Spinal cord (tissue), 10 donors: ENCODE measurements around the gene SOCS1. TPM values are rescaled to one million over a fixed set of nuclear protein-coding genes. Genes with fewer than 3 reads are reported as not detected.
"Not testable (repeated sequence)": the region's sequence is repeated elsewhere in the genome, so short reads cannot be mapped to it uniquely, and the experiment has no call there.

Experiments used
- DNase-seq, 6 donors: peaks; one replicate each; pipeline versions ENCODE4 v3.0.0 to v3.0.0-alpha.2; 2013 to 2015; ENCODE audit warnings: low spot score in 6 of 6, low read depth in 4 of 6
- H3K27ac ChIP-seq: one replicate; pipeline ENCODE4 v1.5.1; 2013; ENCODE audit warnings: low read depth, low read length, control low read depth
- H3K27me3 ChIP-seq: one replicate; pipeline ENCODE4 v1.6.1; 2013; ENCODE audit warnings: low read length; ENCODE audit not compliant: control insufficient read depth, insufficient read depth
- H3K36me3 ChIP-seq: one replicate; pipeline ENCODE4 v1.6.1; 2013; ENCODE audit warnings: low read length; ENCODE audit not compliant: control insufficient read depth, insufficient read depth
- H3K4me1 ChIP-seq: one replicate; pipeline ENCODE4 v1.6.1; 2013; ENCODE audit warnings: low read length; ENCODE audit not compliant: control insufficient read depth, insufficient read depth
- H3K4me3 ChIP-seq: one replicate; pipeline ENCODE4 v1.5.1; 2013; ENCODE audit warnings: low read depth, low read length, control low read depth
- H3K9me3 ChIP-seq: one replicate; pipeline ENCODE4 v1.6.1; 2013; ENCODE audit warnings: low read length; ENCODE audit not compliant: control insufficient read depth, insufficient read depth
- WGBS: methylation state at CpG from one replicate; pipeline ENCODE4 v1.1.5; 2013; ENCODE audit warnings: missing lambda C conversion rate; ENCODE audit not compliant: insufficient coverage; 5-methylcytosine and 5-hydroxymethylcytosine counted together
- polyA plus RNA-seq, 2 donors: library from polyadenylated mRNA; unstranded; fragments of 120-200 nt; gene quantifications; one replicate each; pipeline ENCODE4 v1.2.1, GENCODE V29; 2013; ENCODE audit not compliant: insufficient read length in 2 of 2
- total RNA-seq, 2 donors: library from RNA; depleted of rRNA in 1 of 2; stranded (reverse); fragments of 120-200 nt in 1 of 2; fragments of >200 nt in 1 of 2; gene quantifications; one replicate each; pipeline versions ENCODE4 v1.2.3 to v1.2.4, GENCODE V29; 2013 to 2014
- donor health status: healthy.

Gene SOCS1
- total and polyA plus RNA-seq, 4 donors, result 1.6 to 5.3 (median 3.0) TPM

DNA sequence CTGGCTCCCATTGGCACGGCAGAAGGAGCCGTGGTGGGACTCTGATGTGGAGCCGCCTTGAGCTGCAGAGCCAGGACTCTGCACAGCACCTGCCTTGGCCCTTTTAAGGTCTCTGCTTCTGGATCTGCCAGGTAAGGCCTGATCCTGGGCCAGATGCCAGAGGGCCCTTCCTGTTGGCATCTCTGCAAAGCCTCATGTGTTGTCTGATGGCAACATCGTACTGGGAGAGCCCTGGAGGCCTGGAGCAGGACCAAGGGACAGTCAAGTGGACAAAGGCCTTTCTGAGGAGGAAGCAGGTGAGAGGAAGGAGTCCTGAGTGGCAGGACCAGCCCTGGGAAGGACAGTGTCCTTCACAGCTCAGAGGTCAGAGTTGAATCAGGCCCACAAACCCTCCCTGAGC, 26.1 kb downstream of the SOCS1 start:
- Histone ChIP-seq H3K36me3 (peaks cover 4% of the 10 kb centered on the region), H3K27ac (no peak overlapping the region), H3K4me1 (peaks cover 9% of the 10 kb centered on the region), H3K27me3 (no peaks in the 10 kb centered on the region), H3K9me3 (no peaks in the 10 kb centered on the region), H3K4me3 (no peak overlapping the region)
- 73% methylated on average over 4 of the region's 4 CpGs for WGBS
- DNase-seq, result no peak

DNA sequence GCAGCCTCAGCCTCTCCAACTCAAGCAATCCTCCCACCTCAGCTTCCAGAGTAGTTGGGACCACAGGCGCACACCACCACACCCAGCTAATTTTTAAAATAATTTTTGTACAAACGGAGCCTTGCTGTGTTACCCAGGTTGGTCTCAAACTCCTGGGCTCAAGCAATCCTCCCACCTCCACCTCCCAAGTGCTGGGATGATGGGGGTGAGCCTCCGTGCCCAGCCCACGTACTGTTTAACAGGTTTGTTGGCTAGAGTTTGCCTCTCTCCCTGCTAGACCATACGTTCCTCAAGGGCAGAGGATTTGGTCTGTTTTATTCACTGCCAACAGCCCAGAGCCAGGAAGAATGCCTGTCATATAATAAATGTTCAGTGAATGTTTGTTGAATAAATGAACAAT, 26.6 kb downstream of the SOCS1 start:
- no peaks in the 10 kb centered on the region for H3K9me3 ChIP-seq
- no peak overlapping the region for H3K27ac ChIP-seq
- H3K4me1 ChIP-seq, result peaks cover 10% of the 10 kb centered on the region
- no CpG with 5 or more reads among the region's 5 CpGs for WGBS
- no peaks in the 10 kb centered on the region for H3K27me3 ChIP-seq
- DNase-seq, result no peak
- no peak overlapping the region for H3K4me3 ChIP-seq
- H3K36me3 ChIP-seq, result peaks cover 4% of the 10 kb centered on the region

DNA sequence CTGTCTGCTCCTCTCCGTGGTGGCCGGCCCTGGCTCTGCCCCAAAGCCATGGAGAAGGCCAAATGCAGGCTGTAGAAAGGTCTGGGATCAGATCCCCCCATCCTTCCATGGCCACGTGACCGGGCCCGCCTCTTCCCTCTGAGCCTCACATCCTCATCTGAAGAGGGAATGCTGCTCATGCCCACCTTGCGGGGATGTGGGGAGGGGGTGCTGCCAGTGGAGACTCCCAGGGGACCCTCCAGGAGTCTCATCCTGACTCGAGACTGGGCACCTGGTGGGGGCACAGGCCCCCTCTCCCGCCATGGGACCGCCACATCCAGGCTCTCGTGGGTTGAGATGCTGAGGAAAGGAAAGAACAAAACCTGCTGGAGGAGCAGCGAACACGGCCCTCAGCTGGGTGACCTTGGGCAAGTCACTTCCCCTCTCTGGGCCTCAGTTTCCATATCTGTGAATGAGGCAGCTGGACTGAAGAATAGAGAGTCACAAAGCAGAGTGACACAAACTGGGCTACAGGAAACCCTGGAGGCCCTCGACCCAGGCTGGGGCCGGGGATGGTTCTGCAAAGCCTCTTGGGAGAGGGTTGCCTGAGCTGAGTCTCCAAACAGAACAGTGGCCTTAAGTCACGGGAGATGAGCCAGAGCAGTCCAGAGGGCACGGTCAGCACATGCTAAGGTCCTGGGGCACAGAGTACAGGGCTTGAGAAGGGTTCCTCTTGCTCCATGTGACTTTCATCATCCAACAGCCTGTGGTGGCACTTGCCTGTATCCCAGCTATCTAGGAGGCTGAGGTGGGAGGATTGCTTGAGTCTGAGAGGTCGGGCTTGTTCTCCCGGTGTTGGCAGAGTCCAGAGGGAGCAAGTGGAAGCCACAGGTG, 30.1 kb downstream of the SOCS1 start:
- no peak for DNase-seq
- Histone ChIP-seq H3K4me1 (peaks cover 6% of the 10 kb centered on the region), H3K27ac (no peak overlapping the region), H3K36me3 (no peaks in the 10 kb centered on the region), H3K4me3 (no peak overlapping the region), H3K27me3 (no peaks in the 10 kb centered on the region), H3K9me3 (no peaks in the 10 kb centered on the region)
- 91% methylated on average over 14 of the region's 18 CpGs for WGBS

DNA sequence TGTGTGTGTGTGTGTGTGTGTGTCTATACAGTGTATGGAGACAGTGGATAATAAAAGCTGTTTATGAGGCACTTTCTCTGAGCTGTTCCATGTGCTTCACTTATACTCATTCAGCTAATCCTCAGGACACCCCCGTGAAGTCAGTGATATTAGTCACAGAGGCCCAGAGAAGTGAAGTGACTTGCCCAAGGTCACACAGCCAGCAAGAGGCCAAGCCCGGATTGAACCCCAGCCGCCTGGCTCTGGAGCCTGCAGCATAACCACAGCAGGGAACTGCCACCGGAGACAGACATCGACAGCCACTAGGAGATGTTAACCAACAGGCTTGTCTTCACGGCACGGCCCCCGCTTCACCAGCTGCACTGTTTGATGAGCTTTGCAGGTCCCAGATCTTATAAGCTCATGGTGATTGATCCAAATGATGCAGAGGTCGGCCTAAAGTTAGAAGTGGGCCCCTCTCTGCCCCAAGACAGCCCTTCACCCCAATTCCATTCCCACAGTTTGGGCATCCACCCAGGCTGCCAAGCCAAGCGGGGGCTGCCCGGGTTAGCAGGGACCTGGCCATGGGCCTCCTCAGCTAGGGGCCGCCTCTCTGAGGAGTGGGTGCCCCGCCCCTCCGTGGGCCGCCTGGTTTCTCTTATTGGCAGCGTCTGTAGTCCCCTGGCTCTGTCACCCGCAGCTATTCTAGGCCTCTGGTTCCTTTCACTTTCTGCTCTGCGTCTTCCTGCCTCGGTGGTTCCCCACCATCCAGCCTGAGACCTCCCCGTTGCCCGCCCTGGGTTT, 30.9 kb downstream of the SOCS1 start:
- H3K9me3 ChIP-seq, result no peaks in the 10 kb centered on the region
- H3K4me3 ChIP-seq, result no peak overlapping the region
- no peaks in the 10 kb centered on the region for H3K36me3 ChIP-seq
- no peak for DNase-seq
- WGBS, result 73% methylated on average over 18 of the region's 21 CpGs
- peaks cover 6% of the 10 kb centered on the region for H3K4me1 ChIP-seq
- no peaks in the 10 kb centered on the region for H3K27me3 ChIP-seq
- H3K27ac ChIP-seq, result no peak overlapping the region

DNA sequence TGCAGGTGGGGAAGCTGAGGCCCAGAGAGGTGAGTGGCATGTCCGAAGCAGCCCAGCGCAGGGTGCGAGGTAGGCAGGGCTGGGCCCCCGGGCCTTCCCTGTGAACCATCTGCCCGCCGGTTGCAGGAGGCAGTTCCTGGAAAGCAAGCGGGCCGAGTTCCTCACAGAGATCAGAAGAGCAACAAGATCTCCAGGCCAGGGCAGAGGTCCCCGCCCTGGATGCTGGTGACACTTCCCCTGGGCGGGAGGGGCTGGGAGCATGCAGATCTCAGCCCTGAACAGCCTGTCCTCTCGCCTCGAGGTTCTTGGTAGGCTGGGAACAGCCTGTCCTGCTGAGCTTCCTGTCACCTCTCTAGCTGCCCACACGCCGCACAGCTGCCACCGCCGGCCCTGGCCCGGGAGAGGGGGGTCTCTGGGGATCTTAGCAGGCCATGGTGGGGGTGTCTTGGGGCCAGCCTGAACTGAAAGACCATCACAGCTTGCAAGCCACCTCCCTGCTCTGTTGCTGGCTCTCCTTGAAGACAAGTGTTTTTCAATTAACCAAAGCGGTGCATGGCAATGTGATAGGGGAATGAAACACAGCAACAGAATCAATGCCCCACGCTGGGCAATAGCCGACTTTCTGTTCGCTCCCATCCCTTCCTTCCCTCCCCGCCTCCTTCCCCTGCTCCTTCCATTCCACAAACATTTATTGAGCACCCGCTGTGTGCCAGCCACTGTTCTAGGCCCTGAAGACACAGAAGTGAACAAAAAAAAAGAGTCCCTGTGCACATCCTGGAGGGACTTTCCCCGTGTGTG, 31.7 kb downstream of the SOCS1 start:
- Histone ChIP-seq H3K9me3 (no peaks in the 10 kb centered on the region), H3K4me3 (no peak overlapping the region), H3K4me1 (peaks cover 6% of the 10 kb centered on the region), H3K27me3 (no peaks in the 10 kb centered on the region), H3K27ac (no peak overlapping the region), H3K36me3 (no peaks in the 10 kb centered on the region)
- 52% methylated on average over 13 of the region's 24 CpGs for WGBS
- no peak for DNase-seq

DNA sequence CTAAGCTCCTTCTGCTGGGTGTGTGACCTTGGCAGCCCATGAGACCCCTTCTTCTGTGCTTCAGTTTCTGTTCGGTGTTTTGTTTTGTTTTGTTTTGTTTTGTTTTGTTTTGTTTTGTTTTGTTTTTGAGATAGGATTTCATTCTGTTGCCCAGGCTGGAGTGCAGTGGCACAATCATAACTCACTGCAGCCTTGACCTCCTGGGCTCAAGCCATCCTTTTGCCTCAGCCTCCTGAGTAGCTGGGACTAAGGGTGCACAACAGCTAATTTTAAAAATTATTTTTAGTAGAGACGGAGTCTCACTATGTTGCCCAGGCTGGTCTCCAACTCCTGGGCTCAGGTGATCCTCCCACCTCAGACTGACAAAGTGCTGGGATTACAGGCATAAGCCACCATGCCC, 35.5 kb downstream of the SOCS1 start:
- H3K27me3 ChIP-seq, H3K27ac ChIP-seq: not testable (repeated sequence)
- WGBS, result 80% methylated on average over 1 of the region's 2 CpGs

DNA sequence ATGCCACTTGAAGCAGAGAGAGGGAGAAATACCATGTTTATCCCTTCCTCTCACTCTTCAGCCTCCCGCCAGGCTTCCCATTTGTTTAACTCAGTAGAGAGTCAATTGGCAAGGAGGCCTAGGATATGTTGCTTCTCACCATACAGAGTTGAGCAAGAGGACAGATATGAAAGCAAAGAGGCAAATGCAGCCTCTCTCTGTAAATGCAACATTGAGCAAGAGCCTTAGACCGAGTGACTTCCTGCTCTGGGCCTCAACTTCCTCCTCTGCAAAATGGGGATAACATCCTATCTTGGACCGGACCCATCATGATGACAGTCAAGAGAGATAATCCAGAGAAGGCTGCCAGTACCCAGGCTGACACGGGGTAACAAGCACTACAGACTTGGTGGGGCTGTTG, 36.8 kb downstream of the SOCS1 start:
- H3K4me1 ChIP-seq, result peaks cover 3% of the 10 kb centered on the region
- 96% methylated on average over 2 of the region's 4 CpGs for WGBS
- no peak overlapping the region for H3K4me3 ChIP-seq
- no peak overlapping the region for H3K27ac ChIP-seq
- no peaks in the 10 kb centered on the region for H3K36me3 ChIP-seq
- DNase-seq, result no peak
- H3K9me3 ChIP-seq, result peaks cover 6% of the 10 kb centered on the region
- H3K27me3 ChIP-seq, result no peaks in the 10 kb centered on the region

More for the DNA sequence above, 35.5 kb downstream of the SOCS1 start:
- H3K9me3 ChIP-seq, H3K4me3 ChIP-seq, H3K4me1 ChIP-seq, H3K36me3 ChIP-seq, DNase-seq: not testable (repeated sequence)

DNA sequence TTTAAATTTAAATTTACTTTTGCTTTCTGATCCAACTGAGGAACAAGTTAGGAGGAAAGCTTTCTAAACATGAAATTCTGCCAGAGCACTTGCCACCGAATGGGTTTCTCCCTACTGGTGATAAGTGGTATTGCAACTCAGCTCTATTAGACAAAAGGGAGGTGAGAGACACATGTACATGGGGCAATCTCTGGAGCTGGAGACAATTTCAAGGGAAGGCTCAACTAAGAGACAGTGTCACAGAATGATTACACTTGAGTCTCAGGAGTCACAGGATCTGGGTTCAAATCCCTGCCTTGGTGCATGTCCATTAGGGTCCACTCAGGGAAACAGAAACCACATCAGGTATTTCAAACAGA, 37.4 kb downstream of the SOCS1 start:
- Histone ChIP-seq H3K27ac (no peak overlapping the region), H3K9me3 (peaks cover 6% of the 10 kb centered on the region), H3K36me3 (no peaks in the 10 kb centered on the region), H3K4me1 (no peaks in the 10 kb centered on the region), H3K4me3 (no peak overlapping the region), H3K27me3 (no peaks in the 10 kb centered on the region)
- no CpG with 5 or more reads among the region's 1 CpG for WGBS
- DNase-seq, result no peak

DNA sequence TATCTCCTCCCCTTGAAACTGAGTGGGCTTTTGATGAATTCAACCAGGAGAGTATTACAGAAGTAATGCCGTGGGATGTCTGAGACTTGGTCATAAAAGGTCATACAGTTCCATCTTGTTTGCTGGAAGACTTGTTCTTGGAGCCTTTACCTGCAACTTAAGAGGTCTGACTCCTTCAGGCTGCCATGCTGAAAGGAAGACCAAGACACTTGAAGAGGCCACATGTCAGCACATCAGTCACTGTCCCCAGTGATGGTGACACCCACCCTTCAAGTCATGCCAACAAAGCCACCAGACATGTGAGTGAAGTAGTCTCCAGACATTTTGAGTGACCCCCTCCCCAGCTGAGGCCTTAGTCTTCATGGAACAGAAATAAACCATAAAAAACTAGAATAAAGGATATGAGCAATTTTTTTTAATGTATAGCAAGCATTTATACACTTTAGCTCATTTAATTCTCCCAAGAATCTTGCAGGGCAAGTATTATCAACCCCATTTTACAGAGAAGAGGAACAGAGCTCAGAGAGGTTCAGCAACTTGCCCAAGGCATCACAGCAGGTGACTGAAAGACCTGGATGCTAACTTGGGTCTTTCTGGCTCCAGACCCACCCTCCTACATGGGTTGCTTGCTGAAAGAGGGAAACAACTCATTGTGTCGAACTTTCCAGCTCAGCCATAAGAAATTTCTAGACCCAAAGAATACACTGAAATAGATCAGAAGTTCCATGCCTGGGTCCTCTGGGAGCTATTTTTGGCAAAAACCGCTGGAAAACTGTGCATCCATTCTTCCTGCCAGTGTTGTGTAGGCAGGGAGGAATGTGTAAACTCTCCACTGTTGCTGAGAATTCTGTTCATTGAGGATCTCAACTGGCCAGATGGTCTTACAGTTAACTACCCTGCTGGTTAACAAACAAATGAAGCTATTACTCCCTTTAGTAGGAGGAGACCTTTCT, 38.1 kb downstream of the SOCS1 start:
- peaks cover 6% of the 10 kb centered on the region for H3K9me3 ChIP-seq
- no peak for DNase-seq

More for the DNA sequence above, 38.1 kb downstream of the SOCS1 start:
- H3K4me1 ChIP-seq, result no peaks in the 10 kb centered on the region
- H3K27ac ChIP-seq, result no peak overlapping the region
- WGBS, result 83% methylated on average over 1 of the region's 3 CpGs
- H3K36me3 ChIP-seq, result no peaks in the 10 kb centered on the region
- no peaks in the 10 kb centered on the region for H3K27me3 ChIP-seq
- H3K4me3 ChIP-seq, result no peak overlapping the region
